WTC11 (cell line): ENCODE results near the gene SPRYD3.

Experiments
- PRRX2 ChIP-seq: fragments of 250-450 bp; sonication (Bioruptor Pico); IDR thresholded peaks from 2 replicates; pipeline ENCODE4 v1.8.0; 2021; ENCODE audit warnings: mild to moderate bottlenecking
- TF ChIP-seq, protein P1 (sequence below): sonication (generic); formaldehyde crosslinking; IDR thresholded peaks from 2 replicates; pipeline ENCODE4 v1.8.1; 2022; ENCODE audit warnings: low read depth, mild to moderate bottlenecking, moderate library complexity, missing genetic modification reagents, borderline replicate concordance

DNA sequence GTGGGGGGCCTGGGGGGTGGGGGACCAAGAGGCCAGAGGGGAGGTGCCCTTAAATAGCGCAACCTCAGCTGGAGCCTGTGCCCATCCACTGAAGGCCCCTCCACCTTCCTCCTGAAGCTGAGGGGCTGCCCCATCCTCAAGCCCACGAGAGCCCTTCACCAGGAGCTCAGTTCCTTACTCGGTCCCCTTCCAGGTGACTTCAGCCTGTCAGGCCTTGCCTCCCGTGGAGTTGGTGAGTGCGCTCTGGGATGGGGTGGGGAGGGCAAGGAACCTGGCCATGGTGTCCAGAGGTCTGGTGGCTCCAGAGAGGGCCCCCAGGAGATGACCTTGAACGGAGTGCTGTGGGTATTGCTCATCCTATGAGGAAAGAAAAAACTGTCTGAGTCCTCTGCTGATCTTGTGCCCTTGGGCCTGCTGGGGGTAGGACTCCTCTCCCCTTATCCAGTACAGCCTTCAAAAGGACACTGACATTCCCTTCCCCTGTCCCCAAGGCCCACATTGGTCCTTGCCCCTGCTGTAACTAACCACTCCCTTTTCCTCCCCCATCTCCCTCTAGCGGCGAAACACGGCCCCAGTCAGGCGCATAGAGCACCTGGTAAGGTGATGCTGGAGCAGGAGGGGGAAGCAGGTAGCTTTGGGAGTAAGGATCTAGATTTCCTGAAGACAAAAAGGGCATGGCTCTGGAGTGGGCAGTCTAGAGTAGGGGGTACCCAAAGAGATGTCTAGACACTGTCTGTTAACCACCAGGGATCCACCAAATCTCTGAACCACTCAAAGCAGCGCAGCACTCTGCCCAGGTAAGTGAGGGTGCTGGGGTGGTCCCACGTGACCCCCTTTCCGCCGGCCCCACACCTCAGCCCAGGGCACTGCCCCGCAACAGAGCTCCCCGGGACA, 25.7 kb downstream of the SPRYD3 start:
- TF ChIP-seq PRRX2 (CRISPR knock-in tag) = no peak
- TF ChIP-seq, protein P1, sequence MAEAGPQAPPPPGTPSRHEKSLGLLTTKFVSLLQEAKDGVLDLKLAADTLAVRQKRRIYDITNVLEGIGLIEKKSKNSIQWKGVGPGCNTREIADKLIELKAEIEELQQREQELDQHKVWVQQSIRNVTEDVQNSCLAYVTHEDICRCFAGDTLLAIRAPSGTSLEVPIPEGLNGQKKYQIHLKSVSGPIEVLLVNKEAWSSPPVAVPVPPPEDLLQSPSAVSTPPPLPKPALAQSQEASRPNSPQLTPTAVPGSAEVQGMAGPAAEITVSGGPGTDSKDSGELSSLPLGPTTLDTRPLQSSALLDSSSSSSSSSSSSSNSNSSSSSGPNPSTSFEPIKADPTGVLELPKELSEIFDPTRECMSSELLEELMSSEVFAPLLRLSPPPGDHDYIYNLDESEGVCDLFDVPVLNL (CRISPR knock-in tag) = no peak
